Panc1 (cell line): Measurements from ENCODE around the gene FAM110A.

Experiments
- SIN3A ChIP-seq: IDR thresholded peaks from 2 replicates; pipeline ENCODE4 v1.6.1; 2012; ENCODE audit warnings: low read depth, mild to moderate bottlenecking, low read length, moderate library complexity, borderline replicate concordance; ENCODE audit not compliant: insufficient read depth
- TF ChIP-seq, protein P1 (sequence below): fragments of 450-650 bp; IDR thresholded peaks from 2 replicates; pipeline ENCODE4 v1.5.1; 2017; ENCODE audit warnings: mild to moderate bottlenecking

DNA sequence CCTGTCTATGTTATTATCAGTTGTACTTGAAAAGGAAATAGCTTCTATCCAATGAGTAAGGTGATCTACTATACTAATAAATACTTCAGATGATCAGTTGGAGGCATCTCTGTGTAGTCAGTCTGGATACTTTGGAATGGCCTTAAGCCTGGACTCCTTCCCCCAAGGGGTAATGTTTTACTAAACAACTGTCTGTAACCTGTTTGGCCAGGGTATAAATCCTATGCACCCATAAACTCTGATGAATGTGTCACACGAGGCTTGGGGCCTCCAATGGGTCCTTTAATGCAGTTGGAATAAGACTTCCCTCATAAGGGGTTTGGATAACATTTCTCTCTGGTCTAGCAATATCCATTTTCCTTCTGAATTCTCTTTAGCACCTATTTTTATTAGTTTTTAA is 45.7 kb upstream of the FAM110A start:
- no peak for TF ChIP-seq SIN3A
- TF ChIP-seq, protein P1, sequence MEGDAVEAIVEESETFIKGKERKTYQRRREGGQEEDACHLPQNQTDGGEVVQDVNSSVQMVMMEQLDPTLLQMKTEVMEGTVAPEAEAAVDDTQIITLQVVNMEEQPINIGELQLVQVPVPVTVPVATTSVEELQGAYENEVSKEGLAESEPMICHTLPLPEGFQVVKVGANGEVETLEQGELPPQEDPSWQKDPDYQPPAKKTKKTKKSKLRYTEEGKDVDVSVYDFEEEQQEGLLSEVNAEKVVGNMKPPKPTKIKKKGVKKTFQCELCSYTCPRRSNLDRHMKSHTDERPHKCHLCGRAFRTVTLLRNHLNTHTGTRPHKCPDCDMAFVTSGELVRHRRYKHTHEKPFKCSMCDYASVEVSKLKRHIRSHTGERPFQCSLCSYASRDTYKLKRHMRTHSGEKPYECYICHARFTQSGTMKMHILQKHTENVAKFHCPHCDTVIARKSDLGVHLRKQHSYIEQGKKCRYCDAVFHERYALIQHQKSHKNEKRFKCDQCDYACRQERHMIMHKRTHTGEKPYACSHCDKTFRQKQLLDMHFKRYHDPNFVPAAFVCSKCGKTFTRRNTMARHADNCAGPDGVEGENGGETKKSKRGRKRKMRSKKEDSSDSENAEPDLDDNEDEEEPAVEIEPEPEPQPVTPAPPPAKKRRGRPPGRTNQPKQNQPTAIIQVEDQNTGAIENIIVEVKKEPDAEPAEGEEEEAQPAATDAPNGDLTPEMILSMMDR: no peak
